ENCODE data around the gene TSC22D3.
"Not testable (repeated sequence)": the region's sequence is repeated elsewhere in the genome, so short reads cannot be mapped to it uniquely, and the experiment has no call there.

GRCh38 chrX:107668710-107669109 lies 106.9 kb downstream of the TSC22D3 start:
- not testable (repeated sequence) for TF ChIP-seq CTCF (conservative IDR thresholded peaks at IDR 0.05; ENCODE audit: low read length); EZH2phosphoT487 (IDR thresholded peaks at IDR 0.05; ENCODE audit: borderline replicate concordance, low read depth, low read length)
